Mucosa of descending colon (tissue), 3 donors: Measurements from ENCODE around the gene CLDN9. TPM values are rescaled to one million over a fixed set of nuclear protein-coding genes. Genes with fewer than 3 reads are reported as not detected.

ENCODE experiments used
- ATAC-seq: fragments of 200-7000 bp; cut with Tn5 transposase; one replicate; pipeline ENCODE4 v1.9.1; 2020; ENCODE audit warnings: mild to moderate bottlenecking, moderate library complexity
- DNase-seq, 3 donors: peaks; one replicate each; pipeline ENCODE4 v3.0.0-alpha.2; 2020
- H3K36me3 ChIP-seq: fragments of 200-600 bp; one replicate; pipeline ENCODE4 v1.8.0; 2021; ENCODE audit warnings: low read depth, mild to moderate bottlenecking
- H3K4me1 ChIP-seq: fragments of 200-600 bp; one replicate; pipeline ENCODE4 v1.8.0; 2021; ENCODE audit warnings: low read depth, mild to moderate bottlenecking
- H3K4me3 ChIP-seq: fragments of 200-600 bp; one replicate; pipeline ENCODE4 v1.8.0; 2021; ENCODE audit warnings: mild to moderate bottlenecking
- H3K9me3 ChIP-seq: fragments of 200-600 bp; one replicate; pipeline ENCODE4 v1.8.0; 2021; ENCODE audit warnings: mild to moderate bottlenecking
- intact Hi-C, 2 donors: fragments of 100-400 bp; cut with DNase I in 1 of 2; cut with micrococcal nuclease in 1 of 2; formaldehyde crosslinking; loops; one replicate each; pipeline versions ENCODE4 v1.11.0 to v1.11.1; 2022; cut with DNase I, micrococcal nuclease
- total RNA-seq, 3 donors: library from RNA; stranded (reverse); fragmentation: NEBNext Ultra II Directional in 2 of 3; extraction: Animal tissue kit (Norgen Biotek cat#: 25700) in 2 of 3; gene quantifications; one replicate each; pipeline versions ENCODE4 v1.2.1 to v1.2.4, GENCODE V29; 2021 to 2023
- TF ChIP-seq, protein P1 (sequence below): fragments of 200-600 bp; IDR thresholded peaks from one replicate; pipeline ENCODE4 v1.8.0; 2022; ENCODE audit warnings: antibody characterized with exemption, mild to moderate bottlenecking
- donor health status: DM: no; HTN: no; CAD: no; lungs with moderate emphysema.
- donor health status: DM: no; HTN: no; CAD: no.
- donor health status: DM: no; HTN: yes; CAD: no.

CLDN9 gene
- total RNA-seq, 3 donors from 2014 or later = 0.14 to 0.61 (median 0.47) TPM

DNA sequence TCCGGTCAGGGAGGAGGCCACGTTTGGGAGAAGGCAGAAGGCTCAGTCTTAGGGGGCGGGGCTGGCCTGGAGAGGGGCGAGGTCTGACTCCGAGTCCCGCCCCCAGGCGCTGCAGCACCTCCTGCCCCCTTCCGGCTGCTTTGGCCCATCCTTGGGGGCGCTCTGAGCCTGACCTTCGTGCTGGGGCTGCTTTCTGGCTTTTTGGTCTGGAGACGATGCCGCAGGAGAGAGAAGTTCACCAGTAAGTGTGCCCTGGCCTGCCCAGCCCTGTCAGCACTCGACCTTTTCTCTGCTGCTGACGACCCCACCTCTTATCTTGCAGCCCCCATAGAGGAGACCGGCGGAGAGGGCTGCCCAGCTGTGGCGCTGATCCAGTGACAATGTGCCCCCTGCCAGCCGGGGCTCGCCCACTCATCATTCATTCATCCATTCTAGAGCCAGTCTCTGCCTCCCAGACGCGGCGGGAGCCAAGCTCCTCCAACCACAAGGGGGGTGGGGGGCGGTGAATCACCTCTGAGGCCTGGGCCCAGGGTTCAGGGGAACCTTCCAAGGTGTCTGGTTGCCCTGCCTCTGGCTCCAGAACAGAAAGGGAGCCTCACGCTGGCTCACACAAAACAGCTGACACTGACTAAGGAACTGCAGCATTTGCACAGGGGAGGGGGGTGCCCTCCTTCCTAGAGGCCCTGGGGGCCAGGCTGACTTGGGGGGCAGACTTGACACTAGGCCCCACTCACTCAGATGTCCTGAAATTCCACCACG, 8.9 kb downstream of the CLDN9 start:
- DNase-seq = peak; percentile 79 to 89 (median 86)
- H3K9me3 ChIP-seq = no peaks in the 10 kb centered on the region
- no peaks in the 10 kb centered on the region for H3K36me3 ChIP-seq
- intact Hi-C loops = no loop called here
- H3K4me3 ChIP-seq = peak overlapping the region; percentile 10
- peaks cover 48% of the 10 kb centered on the region for H3K4me1 ChIP-seq
- peak; percentile 55 for ATAC-seq
- TF ChIP-seq, protein P1, sequence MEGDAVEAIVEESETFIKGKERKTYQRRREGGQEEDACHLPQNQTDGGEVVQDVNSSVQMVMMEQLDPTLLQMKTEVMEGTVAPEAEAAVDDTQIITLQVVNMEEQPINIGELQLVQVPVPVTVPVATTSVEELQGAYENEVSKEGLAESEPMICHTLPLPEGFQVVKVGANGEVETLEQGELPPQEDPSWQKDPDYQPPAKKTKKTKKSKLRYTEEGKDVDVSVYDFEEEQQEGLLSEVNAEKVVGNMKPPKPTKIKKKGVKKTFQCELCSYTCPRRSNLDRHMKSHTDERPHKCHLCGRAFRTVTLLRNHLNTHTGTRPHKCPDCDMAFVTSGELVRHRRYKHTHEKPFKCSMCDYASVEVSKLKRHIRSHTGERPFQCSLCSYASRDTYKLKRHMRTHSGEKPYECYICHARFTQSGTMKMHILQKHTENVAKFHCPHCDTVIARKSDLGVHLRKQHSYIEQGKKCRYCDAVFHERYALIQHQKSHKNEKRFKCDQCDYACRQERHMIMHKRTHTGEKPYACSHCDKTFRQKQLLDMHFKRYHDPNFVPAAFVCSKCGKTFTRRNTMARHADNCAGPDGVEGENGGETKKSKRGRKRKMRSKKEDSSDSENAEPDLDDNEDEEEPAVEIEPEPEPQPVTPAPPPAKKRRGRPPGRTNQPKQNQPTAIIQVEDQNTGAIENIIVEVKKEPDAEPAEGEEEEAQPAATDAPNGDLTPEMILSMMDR = no peak

DNA sequence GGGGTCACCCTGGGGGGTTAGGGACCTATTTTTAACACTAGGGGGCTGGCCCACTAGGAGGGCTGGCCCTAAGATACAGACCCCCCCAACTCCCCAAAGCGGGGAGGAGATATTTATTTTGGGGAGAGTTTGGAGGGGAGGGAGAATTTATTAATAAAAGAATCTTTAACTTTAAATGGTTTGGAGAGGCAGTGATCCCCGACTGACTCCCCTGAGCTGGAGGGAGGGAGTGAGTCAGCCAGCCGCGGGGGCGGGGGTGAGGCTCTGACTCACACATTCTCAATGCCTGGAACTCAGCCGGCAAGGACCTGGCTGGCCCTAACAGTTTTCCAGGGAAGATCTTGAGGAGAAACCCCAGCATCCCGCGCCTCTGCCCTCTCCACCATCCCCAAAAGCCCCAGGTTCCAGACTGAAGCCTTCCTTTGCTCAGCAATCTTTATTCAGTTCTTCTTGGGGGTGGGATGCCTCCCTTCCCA, 9.5 kb downstream of the CLDN9 start:
- DNase-seq = peak; percentile 83 to 91 (median 85)
- Histone ChIP-seq H3K9me3 (no peaks in the 10 kb centered on the region), H3K4me3 (no peak overlapping the region), H3K36me3 (no peaks in the 10 kb centered on the region), H3K4me1 (peaks cover 48% of the 10 kb centered on the region)
- TF ChIP-seq, protein P1 = no peak
- peak; percentile 49 for ATAC-seq
- intact Hi-C loops = no loop called here

DNA sequence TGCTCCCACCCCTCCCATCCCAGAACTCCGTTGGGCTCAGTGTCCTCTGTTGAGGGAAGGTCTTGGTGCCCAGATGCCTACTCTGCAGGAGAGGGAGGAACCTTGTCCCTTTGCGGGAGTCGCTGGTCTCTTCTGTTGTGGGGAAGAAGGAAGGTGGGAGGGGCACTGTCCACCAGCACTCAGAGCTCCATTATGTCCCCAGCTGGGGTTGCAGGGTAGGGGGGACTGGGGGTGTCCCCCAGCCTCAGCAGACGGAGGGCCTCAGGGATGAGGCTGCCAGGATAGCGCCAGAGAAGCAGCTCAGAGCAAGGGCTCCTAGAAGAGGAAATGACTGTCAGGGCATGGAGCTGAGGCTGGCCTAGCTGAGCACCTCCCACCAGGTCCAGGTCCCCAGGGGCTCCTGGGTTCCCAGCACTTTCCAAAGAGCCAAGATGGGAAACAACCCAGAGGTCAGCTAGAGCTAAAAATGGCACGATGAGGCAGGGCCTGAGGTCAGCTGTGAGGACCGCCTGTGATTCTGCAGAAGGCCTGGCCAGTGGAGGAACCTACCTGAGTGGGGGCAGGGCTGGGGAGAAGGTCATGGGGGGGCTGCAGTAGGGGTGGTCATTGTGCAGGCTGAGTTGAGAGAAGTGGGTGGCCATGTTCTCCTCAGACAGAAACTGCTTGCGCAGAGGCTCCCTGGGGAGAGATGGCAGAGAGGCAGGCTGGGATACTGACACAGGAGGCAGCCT, 10.1 kb downstream of the CLDN9 start:
- ATAC-seq (no peak), DNase-seq (peak in 2 of 3 donors; percentile 21 to 69)
- Histone ChIP-seq H3K9me3 (no peaks in the 10 kb centered on the region), H3K4me3 (no peak overlapping the region), H3K4me1 (peaks cover 52% of the 10 kb centered on the region), H3K36me3 (no peaks in the 10 kb centered on the region)
- TF ChIP-seq, protein P1 = no peak
- intact Hi-C loops = no loop called here

DNA sequence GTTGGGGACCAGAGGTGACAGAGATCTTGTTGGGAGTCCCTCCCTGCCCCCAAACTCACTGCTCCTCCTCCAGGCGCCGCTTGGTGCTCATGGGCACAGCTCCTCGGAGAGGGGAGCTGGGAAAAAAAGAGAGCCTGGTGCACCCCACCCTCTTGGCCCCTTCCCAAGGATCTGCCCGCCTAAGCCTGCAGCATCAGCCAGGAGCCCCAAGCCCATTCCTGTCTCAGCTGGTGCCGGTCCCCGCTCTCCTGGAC, 10.6 kb downstream of the CLDN9 start:
- intact Hi-C loops = no loop called here
- TF ChIP-seq, protein P1 = no peak
- no peak for ATAC-seq

DNA sequence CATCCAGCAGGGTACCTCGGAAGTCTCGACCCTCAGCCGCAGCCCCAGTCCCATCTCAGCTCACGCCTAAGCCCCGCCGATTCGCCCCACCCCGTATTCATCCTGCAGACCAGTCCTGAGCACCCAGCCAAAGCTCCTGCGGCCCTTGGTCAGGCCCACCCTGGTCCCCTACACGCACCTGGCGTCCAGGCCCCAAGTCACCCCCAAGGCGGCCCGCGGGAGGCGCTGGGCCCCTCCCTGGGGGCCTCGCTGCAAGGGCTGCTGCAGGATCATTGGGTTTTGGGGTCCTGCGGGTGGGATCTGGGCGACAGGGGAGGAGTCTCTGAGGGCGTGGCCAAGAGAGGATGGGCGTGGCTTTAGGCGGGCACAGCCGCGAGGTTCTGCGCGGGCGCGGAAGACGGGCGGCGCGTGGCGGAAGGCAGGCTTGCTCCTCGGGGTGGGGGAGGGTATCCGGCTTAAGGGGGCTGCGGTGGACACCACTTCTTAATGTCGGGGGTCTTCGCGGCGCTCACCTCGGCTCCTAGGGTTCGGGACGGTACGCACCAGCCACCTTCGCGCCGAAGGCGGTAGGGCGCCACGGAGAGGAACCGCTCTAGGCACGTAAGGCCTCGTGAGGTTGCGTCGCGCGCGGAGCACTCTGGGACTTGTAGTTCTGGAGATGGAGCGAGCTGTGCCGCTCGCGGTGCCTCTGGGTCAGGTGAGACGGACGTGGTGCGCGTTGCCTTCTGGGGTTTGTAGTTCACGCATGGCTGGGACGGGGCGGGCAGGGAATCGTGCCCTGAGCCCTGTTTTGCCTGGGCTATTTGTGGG, 11.2 kb downstream of the CLDN9 start, which contains the start of the genes HCFC1R1 and THOC6:
TSS of gene HCFC1R1 (minus strand) at position 274 of the 810 bp plus-strand sequence. CDS start at position 273, 1 bp downstream.
TSS of gene THOC6 (plus strand) at position 367 of the 810 bp plus-strand sequence. CDS start at position 659, 292 bp downstream.
- DNase-seq = peak; percentile 97 to 99 (median 99)
- TF ChIP-seq, protein P1 = no peak
- ATAC-seq = peak; percentile 75
- Histone ChIP-seq H3K9me3 (no peaks in the 10 kb centered on the region), H3K4me3 (peak within 1 kb of the TSS; percentile 6), H3K4me1 (peaks cover 57% of the 10 kb centered on the region), H3K36me3 (no peaks in the 10 kb centered on the region)
- intact Hi-C loops = no loop called here

More for the DNA sequence above, 10.6 kb downstream of the CLDN9 start:
- H3K4me3 ChIP-seq = peak overlapping the region; percentile 6
- no peaks in the 10 kb centered on the region for H3K9me3 ChIP-seq
- DNase-seq = peak in 1 of 3 donors; percentile 58
- H3K4me1 ChIP-seq = peaks cover 55% of the 10 kb centered on the region
- H3K36me3 ChIP-seq = no peaks in the 10 kb centered on the region
